Tongue (tissue), 2 donors: ENCODE results near the gene ATXN3. TPM values are rescaled to one million over a fixed set of nuclear protein-coding genes. Genes with fewer than 3 reads are reported as not detected.
A peak's percentile ranks its signal among the peaks of the same experiment; 100 is the strongest.
"Not testable (repeated sequence)": the region's sequence is repeated elsewhere in the genome, so short reads cannot be mapped to it uniquely, and the experiment has no call there.

Experiments
- DNase-seq: peaks from one replicate; pipeline ENCODE4 v3.0.0-alpha.2; 2015
- total RNA-seq: library from RNA; depleted of rRNA; stranded (reverse); fragments of >200 nt; gene quantifications from one replicate; pipeline ENCODE4 v1.2.3, GENCODE V29; 2014

Gene ATXN3
- total RNA-seq, 1 donor from 2014 or later, result 56.2 TPM

DNA sequence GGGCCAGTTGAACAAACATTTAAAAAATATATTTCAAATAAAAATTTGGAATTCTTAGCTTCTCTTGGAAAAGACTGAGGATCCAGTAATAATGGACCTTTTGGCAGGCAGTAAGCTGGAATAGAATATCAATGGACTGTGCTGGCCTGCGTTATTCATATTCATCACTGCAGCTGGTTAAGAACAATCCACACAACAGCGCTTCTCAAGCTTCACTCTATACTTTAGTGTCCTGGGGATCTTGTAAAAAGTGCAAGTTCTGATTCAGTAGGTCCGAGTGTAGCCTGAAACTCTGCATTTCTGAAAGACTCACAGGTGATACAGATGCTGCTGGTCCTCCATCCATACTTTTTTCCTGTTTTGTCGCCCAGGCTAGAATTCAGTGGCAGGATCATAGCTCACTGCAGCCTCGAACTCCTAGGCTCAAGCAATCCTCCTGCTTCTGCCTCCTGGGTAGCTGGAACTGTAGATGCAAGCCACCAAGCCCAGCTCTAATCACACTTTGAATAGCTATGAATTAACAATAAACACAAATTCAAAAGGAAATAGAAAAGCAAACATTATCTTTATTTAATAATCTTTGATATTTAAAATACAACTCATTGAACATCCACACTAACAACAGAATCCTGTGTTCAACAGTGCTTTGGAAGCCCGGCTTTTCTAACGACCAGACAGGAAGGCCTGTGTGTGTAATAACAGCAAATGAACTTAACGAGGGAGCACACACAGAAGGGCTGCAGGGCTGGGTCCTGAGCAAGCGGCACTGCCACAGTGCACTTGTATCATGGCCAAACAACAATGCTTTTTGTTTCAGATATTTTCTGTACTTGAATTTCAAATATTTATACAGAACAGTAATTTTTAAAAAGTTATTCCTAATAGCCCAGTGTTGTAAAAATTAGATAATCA, 48.1 kb downstream of the ATXN3 start:
- DNase-seq, result no peak

- DNase-seq, result no peak
Measured at GRCh38 chr14:92049781-92050180, 56.6 kb downstream of the ATXN3 start.

DNA sequence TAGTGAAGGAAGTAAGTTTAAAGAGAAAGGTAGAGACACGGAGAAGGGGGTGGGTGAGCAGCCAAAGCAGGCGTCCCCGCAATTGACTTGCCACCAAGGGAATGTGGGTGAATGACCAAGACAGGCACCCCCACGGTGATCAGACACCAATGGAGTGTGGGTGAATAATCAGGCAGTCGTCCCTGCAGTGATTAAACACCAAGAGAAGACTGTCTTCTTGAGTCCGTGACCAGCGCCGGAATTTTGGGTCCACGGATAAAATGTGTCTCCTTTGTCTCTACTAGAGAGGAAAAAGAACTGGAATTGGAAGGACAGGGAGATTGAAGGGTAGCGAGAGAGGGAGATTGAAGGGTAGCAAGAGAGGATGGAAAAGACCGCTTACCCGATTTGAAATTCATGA, 57.2 kb downstream of the ATXN3 start:
- not testable (repeated sequence) for DNase-seq

DNA sequence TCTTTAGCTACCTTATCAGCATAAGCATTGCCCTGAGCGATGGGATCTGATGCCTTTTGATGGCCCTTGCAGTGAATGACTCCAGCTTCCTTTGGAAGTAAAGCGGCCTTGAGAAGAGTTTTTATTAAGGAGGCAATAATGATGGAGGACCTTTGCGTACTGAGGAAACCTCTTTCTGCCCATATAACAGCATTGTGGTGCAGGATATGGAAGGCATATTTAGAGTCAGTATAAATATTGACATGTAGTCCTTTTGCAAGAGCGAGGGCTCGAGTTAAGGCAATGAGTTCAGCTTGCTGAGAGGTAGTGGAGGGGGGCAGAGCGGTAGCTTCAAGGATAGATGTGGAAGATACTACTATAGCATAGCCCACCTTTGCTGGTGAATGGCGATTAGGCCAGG, 60.5 kb downstream of the ATXN3 start:
- not testable (repeated sequence) for DNase-seq

GRCh38 chr14:92041766-92042165, 64.6 kb downstream of the ATXN3 start:
- not testable (repeated sequence) for DNase-seq

DNA sequence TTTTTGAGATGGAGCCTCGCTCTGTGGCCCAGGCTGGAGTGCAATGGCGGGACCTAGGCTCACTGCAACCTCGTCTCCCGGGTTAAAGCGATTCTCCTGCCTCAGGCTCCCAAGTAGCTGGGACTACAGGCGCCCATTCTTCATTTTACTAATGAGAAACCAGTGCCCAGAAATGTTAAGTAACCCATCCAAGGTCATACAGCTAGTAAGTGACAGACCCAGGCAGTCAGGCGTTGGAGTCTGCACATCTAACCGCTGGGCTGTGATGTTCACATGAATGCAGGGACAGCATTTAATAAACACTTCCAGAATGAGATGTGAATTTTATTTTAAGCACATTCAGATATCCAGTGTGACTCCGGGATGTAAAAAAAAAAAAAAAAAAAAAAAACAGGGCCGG, 65.2 kb downstream of the ATXN3 start:
- DNase-seq, result no peak

- DNase-seq, result peak; percentile 48
Measured at GRCh38 chr14:92040431-92041051, 65.8 kb downstream of the ATXN3 start.

DNA sequence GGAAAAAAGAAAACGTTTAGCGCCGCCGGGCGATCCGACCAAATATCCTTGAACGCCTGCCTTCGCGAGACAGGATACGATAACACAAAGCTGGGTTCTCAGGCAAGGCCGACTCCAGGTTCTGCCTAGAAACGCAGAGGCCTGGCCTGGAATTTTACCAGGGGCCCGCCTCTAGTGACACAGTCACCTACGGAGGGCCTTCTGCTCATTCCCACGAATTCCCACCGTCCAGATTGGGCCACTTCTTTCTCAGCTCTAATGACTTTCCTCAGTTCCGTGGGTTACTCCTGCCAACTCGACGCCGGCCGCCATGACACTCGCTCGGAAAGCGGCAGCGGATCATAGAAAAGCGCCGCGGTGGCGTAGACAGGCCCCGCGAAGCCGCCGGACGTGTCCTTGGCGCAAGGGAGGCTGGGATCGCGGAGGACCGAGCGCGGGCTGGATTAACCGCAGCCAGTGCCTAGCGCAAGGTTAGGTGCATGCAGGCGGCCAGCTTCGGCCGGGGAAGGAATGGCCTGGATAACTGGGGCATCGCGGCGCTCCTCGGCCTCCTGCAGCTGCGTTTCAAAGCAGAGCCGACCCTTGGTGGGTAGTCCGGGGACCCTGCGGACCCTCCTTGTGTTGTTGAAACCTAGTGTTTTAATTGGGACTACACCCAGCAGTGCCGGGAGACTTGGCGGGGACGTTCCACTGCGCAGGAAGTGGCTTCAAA, 66.5 kb downstream of the ATXN3 start, which contains the start of gene TRIP11:
TSS of gene TRIP11 (minus strand) at position 341 of the 712 bp plus-strand sequence. CDS start 374 bp downstream, outside the sequence.
- peak; percentile 97 for DNase-seq

DNA sequence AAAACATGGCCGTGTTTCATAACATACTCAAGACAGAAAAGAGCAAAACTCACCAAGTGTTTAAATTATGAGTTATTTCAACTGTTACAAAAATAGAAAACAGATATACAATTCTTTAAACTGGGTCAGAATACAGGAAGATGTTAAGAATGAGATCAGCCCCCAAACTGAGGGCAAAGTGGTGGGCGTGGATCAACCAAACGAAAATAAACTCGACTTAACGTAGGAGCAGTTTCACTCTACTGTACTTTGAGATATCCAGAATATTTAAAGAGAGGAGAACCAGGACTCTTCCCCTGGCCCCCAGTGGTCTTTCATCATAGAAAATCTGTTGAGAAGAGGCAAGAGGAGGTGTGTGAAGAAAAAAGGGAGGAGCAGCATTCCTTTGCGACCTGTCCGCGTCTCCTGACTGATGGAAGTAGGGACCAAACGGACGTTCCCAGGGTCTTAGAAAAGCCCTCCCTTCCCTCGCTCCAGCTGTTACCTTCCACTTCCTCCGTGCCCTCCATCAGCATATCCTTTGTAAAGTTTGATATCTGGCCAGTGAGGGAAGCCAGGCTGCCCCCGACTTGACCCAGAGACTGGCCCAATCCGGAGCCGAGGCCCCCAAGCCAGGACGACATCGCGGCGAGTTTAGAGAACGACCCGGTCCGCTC, 67.2 kb downstream of the ATXN3 start:
- peak; percentile 88 for DNase-seq

DNA sequence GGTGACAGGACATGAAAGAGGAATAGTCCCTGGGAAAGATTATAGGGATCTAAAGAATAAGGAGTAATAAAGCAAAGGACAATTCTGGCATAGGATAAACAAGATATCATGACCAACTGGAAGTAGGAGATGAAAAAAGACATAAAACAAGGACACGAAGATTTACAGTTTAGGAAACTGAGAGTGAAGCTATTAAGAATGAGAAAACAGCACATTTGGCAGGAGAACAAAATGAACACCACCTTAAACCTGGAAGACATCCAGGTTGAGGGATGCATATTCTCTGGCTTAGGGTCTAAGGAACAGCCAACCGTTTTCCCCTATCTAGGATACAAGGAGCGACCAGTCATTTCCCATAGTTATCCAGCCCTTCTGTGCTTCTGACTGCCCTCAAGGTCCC, 68.4 kb downstream of the ATXN3 start:
- no peak for DNase-seq

GRCh38 chr14:92035890-92036289, 70.5 kb downstream of the ATXN3 start:
- no peak for DNase-seq

GRCh38 chr14:92033906-92034687, 72.3 kb downstream of the ATXN3 start:
- no peak for DNase-seq

- DNase-seq, result no peak
Measured at GRCh38 chr14:92033433-92033832, 72.9 kb downstream of the ATXN3 start.

- DNase-seq, result no peak
Measured at GRCh38 chr14:92026548-92027190, 79.7 kb downstream of the ATXN3 start.

- DNase-seq, result no peak
Measured at GRCh38 chr14:92022036-92022435, 84.3 kb downstream of the ATXN3 start.

GRCh38 chr14:92021523-92021922, 84.9 kb downstream of the ATXN3 start:
- no peak for DNase-seq

DNA sequence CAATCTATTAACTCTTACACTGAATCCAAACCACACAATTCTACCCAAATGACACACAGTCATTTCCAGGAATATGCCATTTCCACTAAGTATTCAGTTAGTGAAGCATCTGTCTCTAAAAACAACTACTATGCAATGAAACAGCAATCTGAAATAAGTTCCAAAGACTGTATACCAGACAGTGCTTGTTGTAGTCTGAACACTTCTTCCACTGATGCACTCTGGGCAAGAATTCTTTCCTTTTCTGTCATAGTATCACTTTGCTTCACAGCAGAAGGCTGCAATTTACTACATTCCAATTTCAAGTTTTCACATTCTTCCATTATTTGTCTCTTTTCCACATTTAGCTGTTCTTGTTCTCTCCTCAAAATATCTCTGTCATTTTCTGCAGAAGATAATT, 92.3 kb downstream of the ATXN3 start:
- no peak for DNase-seq

DNA sequence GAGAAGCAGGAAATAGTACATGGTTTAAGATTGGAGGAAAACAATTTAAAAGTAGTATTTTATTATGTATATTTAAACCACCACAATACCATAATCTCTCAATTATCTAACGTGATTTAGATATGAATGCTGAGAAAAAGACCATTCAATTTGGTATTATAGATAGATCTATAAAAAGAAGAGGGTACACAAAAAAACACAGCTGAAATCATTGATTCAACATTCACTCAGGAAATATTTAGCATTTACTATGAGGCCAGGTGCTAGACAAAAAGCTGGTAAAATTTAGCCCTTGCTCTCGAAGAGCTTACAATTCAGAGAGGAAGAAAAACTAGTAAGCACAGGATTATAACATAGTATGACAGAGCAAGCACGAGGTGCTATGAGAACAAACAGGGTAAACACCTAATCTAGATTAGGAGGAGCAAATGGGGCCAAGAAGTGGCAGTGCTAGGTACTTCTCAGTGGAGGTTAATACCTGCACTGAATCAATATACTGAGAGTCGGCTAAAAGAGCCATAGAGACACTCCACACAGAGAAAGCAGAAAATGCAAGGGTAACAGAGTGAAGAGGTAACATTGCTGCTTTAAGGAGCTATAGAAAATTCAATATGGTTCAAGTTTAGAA, 94.1 kb downstream of the ATXN3 start:
- no peak for DNase-seq

GRCh38 chr14:92010644-92011043, 95.7 kb downstream of the ATXN3 start:
- DNase-seq, result no peak

GRCh38 chr14:92009604-92010003, 96.8 kb downstream of the ATXN3 start:
- no peak for DNase-seq
